Mesothelial cell of epicardium (in vitro differentiated cells): Measurements from ENCODE around the gene SCLT1. TPM values are rescaled to one million over a fixed set of nuclear protein-coding genes. Genes with fewer than 3 reads are reported as not detected.

Source experiments
- DNase-seq, 2 experiments: peaks; one replicate each; pipeline ENCODE4 v3.0.0; 2021; ENCODE audit warnings: low spot score in 2 of 2; ENCODE audit not compliant: unreplicated experiment in 2 of 2
- H3K27ac Mint-ChIP-seq: 2 replicates; pipeline ENCODE4 v1.8.0; 2021; ENCODE audit warnings: mixed read lengths
- H3K27me3 Mint-ChIP-seq: 2 replicates; pipeline ENCODE4 v1.8.0; 2021; ENCODE audit warnings: low read depth, mixed read lengths
- H3K36me3 Mint-ChIP-seq: 2 replicates; pipeline ENCODE4 v1.8.0; 2021; ENCODE audit warnings: mixed read lengths
- H3K4me1 Mint-ChIP-seq: 2 replicates; pipeline ENCODE4 v1.8.0; 2021; ENCODE audit warnings: mixed read lengths
- H3K4me3 Mint-ChIP-seq: 2 replicates; pipeline ENCODE4 v1.8.0; 2021; ENCODE audit warnings: mild to moderate bottlenecking, moderate library complexity, mixed read lengths
- H3K9me3 Mint-ChIP-seq: 2 replicates; pipeline ENCODE4 v1.8.0; 2021; ENCODE audit warnings: mixed read lengths
- total RNA-seq: library from RNA; stranded (reverse); gene quantifications from 3 replicates; pipeline ENCODE4 v1.2.1, GENCODE V29; 2021
- TF ChIP-seq, protein P1 (sequence below): fragments of 200-600 bp; sonication (generic); IDR thresholded peaks from one replicate; pipeline ENCODE4 v1.5.0; 2021; ENCODE audit warnings: antibody characterized with exemption; ENCODE audit not compliant: unreplicated experiment

Gene SCLT1
- total RNA-seq, 1 donor from 2014 or later, result 19.0 TPM

DNA sequence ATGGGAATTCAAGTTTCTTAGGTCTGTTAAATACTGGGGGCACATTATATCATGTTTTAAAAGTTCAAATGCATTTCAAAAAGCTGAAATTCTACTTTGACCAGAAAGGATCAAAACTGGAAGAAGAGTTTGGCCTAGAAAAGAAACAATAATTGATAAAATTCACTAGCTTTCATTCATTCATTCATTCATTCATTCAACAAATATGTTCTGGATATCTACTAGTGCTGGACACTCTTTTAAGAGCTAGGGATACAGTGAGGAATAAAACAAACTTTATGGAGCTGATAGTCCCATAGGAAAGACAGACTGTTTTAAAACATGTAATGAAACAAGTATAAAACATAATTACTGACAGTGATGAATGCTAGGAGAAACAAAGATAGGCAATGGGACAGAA, 177.8 kb downstream of the SCLT1 start:
- H3K36me3 Mint-ChIP-seq, result peaks cover 9% of the 10 kb centered on the region
- no peak for DNase-seq
- TF ChIP-seq, protein P1, sequence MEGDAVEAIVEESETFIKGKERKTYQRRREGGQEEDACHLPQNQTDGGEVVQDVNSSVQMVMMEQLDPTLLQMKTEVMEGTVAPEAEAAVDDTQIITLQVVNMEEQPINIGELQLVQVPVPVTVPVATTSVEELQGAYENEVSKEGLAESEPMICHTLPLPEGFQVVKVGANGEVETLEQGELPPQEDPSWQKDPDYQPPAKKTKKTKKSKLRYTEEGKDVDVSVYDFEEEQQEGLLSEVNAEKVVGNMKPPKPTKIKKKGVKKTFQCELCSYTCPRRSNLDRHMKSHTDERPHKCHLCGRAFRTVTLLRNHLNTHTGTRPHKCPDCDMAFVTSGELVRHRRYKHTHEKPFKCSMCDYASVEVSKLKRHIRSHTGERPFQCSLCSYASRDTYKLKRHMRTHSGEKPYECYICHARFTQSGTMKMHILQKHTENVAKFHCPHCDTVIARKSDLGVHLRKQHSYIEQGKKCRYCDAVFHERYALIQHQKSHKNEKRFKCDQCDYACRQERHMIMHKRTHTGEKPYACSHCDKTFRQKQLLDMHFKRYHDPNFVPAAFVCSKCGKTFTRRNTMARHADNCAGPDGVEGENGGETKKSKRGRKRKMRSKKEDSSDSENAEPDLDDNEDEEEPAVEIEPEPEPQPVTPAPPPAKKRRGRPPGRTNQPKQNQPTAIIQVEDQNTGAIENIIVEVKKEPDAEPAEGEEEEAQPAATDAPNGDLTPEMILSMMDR, result no peak
- no peak overlapping the region for H3K27ac Mint-ChIP-seq
- no peaks in the 10 kb centered on the region for H3K27me3 Mint-ChIP-seq
- H3K4me1 Mint-ChIP-seq, result no peaks in the 10 kb centered on the region
- peaks cover 12% of the 10 kb centered on the region for H3K9me3 Mint-ChIP-seq
- no peak overlapping the region for H3K4me3 Mint-ChIP-seq

DNA sequence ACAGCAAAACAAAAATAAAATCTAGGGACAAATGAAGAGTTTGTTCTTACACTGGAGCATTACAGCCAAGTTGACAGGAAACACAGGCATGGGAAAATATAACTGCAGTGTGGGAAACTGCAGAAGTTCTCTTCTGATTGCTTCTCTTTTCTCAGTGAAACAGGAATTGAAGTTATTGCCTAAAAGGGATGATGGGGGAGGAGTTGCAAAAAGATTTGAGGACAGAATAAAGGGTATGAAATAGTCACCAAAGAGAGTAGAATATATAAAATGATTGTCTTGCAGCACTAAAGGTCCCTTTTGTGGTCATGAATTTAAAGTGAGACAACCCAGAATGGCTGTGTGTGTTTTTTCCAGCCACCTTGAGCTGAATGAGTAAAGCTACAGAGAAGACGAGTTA, 180.1 kb downstream of the SCLT1 start:
- TF ChIP-seq, protein P1, result no peak
- no peak for DNase-seq
- H3K9me3 Mint-ChIP-seq, result no peaks in the 10 kb centered on the region
- no peaks in the 10 kb centered on the region for H3K4me1 Mint-ChIP-seq
- H3K36me3 Mint-ChIP-seq, result no peaks in the 10 kb centered on the region
- H3K4me3 Mint-ChIP-seq, result no peak overlapping the region
- no peaks in the 10 kb centered on the region for H3K27me3 Mint-ChIP-seq
- H3K27ac Mint-ChIP-seq, result no peak overlapping the region

DNA sequence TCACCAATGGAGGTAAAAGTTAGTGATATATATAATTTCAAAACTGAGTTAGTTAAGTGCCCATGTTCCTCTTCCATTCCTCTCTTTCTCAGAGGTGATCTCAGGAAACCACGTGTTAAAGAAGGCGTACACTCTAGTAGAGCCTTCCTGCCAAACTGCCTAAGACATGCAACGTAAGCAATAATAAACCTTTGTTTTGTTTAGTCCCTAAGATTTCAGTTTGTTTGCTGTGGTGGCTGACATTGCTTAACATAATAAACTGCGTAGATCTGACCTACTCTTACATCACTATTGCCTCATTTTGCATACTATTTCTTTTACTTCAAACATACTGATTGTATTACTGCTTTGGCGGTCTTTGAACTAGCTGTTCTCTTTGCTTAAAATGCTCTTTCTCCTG, 184.6 kb downstream of the SCLT1 start:
- H3K4me3 Mint-ChIP-seq, result no peak overlapping the region
- H3K4me1 Mint-ChIP-seq, result peaks cover 2% of the 10 kb centered on the region
- TF ChIP-seq, protein P1, result no peak
- H3K9me3 Mint-ChIP-seq, result no peaks in the 10 kb centered on the region
- no peak for DNase-seq
- H3K36me3 Mint-ChIP-seq, result no peaks in the 10 kb centered on the region
- H3K27ac Mint-ChIP-seq, result no peak overlapping the region
- H3K27me3 Mint-ChIP-seq, result no peaks in the 10 kb centered on the region

DNA sequence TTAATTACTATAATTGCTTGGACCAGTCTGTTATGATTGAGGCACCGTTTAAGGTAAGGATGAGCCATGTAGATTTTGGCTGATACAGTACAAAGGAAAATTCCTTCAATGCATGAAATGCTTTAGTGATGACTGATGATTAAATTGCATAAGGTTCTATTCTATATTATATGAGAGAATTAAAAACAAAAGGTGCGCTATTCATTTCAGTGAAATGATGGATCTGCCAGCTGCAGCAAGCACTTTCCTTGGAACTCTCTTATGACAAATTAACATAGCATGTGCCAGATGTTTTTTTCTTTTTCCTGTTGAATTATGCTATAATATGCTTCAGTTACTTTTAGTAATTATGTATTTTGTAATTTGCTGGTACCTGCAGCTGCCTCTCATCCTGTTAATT, 185.4 kb downstream of the SCLT1 start:
- no peaks in the 10 kb centered on the region for H3K27me3 Mint-ChIP-seq
- TF ChIP-seq, protein P1, result no peak
- no peak overlapping the region for H3K4me3 Mint-ChIP-seq
- no peaks in the 10 kb centered on the region for H3K9me3 Mint-ChIP-seq
- no peak for DNase-seq
- H3K4me1 Mint-ChIP-seq, result peaks cover 3% of the 10 kb centered on the region
- H3K27ac Mint-ChIP-seq, result no peak overlapping the region
- no peaks in the 10 kb centered on the region for H3K36me3 Mint-ChIP-seq

DNA sequence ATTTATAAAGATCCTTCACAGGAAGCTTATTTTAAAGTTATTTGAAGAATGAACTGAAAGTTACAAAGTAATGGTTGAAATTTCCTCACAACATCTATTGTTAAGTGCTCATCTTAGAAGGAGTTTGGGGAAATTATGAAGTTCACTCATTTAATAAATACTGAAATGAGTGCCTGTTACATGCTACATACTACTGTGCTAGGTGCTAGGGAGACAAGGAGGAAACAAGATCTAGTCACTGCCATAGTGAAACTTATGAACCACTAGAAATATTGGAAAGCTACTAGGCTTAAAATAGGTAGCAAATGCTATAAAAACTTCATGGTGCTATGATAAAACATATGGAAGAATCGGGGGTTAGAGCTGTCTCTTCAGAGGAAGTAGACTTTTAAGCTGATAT, 186.8 kb downstream of the SCLT1 start:
- H3K36me3 Mint-ChIP-seq, result no peaks in the 10 kb centered on the region
- no peak overlapping the region for H3K4me3 Mint-ChIP-seq
- H3K4me1 Mint-ChIP-seq, result peaks cover 3% of the 10 kb centered on the region
- no peak for DNase-seq
- TF ChIP-seq, protein P1, result no peak
- H3K27me3 Mint-ChIP-seq, result no peaks in the 10 kb centered on the region
- no peak overlapping the region for H3K27ac Mint-ChIP-seq
- no peaks in the 10 kb centered on the region for H3K9me3 Mint-ChIP-seq

DNA sequence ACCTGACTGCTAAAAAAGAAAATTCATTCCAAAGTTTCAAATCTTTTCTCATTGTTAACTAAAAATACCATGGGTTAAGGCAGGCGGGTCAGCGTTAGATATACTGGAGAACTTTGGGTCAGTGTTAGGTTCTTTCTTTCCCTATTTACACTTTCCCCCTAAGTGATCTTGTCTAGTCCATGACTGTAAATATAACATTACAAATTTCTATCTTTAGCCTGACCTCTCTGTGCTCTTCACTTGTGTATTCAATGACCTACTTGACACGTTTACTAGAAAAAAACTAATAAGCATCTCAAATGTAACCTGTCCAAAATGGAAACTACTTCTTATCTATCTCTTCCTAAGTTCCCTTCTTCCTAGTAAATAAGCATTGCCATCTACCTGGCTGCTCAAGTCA, 188.5 kb downstream of the SCLT1 start:
- Mint-ChIP-seq H3K36me3 (no peaks in the 10 kb centered on the region), H3K4me1 (peaks cover 3% of the 10 kb centered on the region), H3K4me3 (no peak overlapping the region), H3K27me3 (no peaks in the 10 kb centered on the region), H3K27ac (no peak overlapping the region), H3K9me3 (no peaks in the 10 kb centered on the region)
- DNase-seq, result no peak
- TF ChIP-seq, protein P1, result no peak
